ENCODE measurements around the gene CLEC16A.

The CLEC16A gene

GRCh38 chr16:11160676-11161115 lies 216.3 kb downstream of the CLEC16A start:
- DNase-seq (ENCODE audit: low read depth) = no peak

DNA sequence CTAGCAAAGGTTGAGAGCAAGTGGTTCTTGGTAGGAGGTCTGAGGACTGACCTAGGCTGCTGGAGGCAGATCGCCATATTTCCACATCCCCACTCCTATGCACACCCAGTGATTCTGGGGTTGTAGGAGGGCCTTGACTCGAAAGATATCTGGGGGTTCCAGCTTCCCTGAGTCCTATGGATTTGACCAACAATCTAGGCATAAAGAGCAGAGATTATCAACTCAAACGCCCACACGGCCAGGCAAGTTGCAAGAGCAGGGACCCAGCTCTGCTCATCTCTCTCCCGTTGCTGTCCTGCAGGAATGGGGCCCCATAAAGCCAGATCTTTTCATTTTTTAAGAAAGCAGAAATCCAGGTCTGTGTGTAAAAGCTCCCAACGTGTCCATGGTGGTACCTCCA lies 217.1 kb downstream of the CLEC16A start:
- DNase-seq (ENCODE audit: low read depth) = no peak

DNA sequence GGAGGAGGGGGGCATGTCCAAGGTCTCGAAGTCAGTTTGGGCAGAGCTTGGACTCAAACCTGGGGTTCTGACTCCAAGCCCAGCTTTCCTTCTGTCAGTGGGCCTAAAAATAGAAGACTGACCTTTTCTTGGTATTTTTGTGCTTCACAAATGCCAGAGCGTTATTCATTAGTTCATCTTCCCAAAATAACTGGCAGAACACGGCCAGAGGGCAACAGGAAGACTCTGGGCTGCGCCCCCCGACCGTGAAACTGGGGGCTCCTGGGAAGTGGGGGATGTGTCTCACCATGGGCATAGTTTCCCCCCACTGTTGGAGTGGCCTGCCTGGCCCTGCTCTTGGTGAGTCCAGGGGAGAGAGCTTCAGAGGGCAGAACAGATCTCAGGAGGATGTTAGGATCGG lies 217.6 kb downstream of the CLEC16A start:
- DNase-seq (ENCODE audit: low read depth) = no peak

DNA sequence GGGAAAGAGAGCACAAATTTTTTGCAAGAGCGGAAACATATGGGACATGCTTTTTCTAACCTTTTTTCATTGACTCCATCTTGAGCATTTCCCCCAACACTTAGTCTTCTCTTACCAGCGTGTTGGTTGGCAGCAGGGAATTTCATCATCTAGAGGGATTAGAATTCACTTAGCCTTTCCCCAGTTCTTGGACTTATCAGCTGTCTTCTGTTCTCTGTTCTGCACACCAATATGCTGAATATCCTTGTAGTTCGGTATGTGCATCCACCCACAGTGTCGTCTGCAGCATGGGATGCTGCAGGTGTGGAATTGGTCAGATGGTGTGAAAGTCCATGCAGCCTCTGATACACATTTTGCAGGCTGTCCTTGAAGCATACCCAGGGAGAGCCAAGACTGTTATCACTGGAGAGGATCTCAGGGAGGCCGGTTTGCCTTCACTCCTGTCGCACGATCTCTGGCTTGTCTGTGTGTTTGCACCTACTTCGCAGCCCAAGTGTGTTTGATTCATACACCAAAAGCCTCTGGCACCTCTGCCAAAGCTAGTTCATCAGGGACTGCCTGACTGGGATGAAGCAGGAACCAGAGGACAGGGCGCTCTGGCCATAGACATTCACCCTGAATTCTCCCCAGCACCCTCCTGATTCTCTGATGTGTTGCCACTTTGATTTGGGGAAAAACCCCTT lies 218.4 kb downstream of the CLEC16A start:
- DNase-seq (ENCODE audit: low read depth) = no peak

GRCh38 chr16:11163761-11164261 lies 219.4 kb downstream of the CLEC16A start:
- DNase-seq (ENCODE audit: low read depth) = no peak

- no peak for DNase-seq (ENCODE audit: low read depth)
These were observed 220.3 kb downstream of the CLEC16A start for GRCh38 chr16:11164482-11165270.

DNA sequence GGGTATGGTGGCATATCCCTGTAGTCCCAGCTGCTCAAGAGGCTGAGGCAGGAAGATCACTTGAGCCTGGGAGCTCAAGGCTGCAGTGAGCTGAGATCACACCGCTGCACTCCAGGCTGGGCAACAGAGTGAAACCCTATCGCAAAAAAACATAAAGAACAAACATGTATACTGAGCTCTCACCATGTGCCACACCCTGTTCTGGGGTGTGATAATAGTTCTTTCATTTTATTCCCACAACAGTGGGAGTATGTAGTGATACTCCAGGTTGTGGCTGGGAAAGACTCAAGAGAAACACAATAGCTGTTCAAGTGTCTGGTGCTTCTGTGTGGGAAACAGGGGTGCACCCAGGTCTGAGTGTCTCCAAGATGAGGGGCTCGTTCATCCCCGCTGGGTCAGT lies 221.0 kb downstream of the CLEC16A start:
- DNase-seq (ENCODE audit: low read depth) = no peak

GRCh38 chr16:11165894-11166665 lies 221.7 kb downstream of the CLEC16A start:
- DNase-seq (ENCODE audit: low read depth) = no peak

DNA sequence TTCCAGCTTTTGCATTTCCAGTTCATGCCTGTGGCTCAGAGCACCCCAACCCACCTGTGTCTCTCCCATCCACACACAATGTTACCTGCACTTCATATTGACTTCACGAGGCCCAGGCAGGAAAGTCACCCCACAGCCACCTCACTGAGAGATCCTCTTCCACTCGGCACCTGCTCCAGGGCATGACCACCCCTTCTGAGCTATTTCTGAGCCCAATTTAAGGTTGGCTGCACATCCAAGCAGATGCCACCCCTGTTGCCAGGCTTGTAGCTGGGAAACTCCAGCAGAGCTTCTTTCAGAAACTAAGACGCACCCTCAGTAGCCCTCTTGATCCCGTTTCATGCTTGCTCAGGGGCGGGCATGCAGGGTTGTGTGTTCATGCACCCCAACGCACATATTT lies 223.2 kb downstream of the CLEC16A start:
- DNase-seq (ENCODE audit: low read depth) = no peak

DNA sequence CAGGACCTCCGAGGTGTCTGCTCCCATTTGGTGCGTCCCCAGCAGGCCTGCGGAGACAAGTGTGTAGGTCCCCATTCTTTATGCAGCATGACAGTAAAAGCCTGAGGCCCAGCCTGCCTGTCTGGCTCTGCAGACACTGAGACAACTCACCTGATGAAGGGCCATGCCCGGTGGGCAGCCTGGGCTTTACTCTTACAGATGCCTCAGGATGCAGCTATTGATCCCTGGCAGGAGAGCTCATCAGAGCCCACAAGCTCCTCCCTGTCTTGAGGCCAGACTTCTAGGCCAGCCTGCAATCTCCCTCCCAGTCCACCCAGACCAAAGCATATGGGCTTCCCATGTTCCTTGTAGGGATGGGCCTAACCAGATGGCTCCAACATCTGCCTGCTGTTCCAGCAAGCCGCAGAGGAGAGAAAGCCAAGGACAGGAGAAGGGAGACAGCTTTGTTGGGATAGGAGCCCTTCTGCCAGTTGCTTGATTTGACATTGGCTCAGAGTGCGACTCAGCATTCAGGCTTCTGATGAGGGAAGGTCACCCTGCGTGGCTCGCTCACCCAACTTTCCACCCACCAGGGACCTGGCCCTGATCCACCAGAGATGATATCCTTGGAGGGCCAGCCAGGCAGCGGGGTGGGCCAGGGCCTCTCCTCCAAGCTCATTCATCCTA lies 224.2 kb downstream of the CLEC16A start:
- DNase-seq (ENCODE audit: low read depth) = no peak

- DNase-seq (ENCODE audit: low read depth) = no peak
These were observed 225.3 kb downstream of the CLEC16A start for GRCh38 chr16:11169641-11170040.

DNA sequence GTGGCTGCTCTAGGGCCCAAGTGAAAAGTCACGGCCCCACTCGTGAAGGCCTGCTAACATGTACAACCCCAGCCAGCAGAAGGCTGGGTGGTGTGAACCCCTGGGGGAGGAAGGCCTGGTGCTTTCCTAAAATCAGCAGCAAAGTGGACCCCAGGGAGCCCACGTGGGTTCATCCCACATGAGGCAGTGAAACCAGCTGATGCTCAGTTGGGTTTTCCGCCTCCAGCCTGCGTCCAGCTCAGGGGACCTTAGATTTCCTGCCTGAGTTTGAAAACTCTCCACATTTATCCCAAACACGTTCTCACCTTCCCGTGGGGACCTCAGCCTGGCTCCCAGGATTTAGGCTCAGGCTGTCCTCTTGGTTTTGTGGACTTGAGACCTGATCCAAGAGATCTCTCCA lies 225.8 kb downstream of the CLEC16A start:
- no peak for DNase-seq (ENCODE audit: low read depth)

DNA sequence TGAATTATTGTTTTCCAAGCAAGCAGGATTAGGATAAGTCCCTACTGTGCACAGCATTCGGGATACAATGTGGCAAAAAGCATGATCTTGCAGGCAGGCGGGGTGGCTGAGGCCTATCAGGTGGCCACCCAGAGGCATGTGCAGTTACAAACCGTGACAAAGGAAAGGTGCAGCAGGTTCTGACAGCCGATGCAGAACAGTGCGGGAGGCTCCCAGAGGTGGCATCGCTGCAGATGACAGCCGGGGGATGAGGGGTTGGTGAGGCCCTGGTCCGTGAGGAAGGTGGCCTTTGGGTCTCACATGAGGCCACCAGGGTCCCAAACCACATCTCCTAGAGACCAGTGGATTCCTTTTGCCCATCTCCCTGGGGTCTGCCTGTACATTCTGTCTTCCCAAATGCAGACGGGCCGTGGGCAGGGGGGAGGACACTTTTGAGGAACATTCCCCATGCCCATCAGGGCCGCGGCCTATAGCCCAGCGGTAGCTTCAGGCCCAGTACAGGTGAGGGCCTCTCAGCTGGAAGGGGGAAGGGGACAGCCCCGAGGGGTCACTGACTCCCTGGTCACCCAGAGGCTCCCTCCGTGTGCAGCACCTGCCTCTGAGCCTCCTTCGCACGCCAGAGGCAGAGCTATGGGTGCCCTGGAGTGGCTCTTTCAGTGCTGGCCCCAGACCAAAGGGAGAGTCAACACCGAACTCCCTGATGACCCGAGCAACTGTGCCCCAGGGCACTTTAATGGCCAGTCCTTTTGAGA lies 226.5 kb downstream of the CLEC16A start:
- DNase-seq (ENCODE audit: low read depth) = no peak

DNA sequence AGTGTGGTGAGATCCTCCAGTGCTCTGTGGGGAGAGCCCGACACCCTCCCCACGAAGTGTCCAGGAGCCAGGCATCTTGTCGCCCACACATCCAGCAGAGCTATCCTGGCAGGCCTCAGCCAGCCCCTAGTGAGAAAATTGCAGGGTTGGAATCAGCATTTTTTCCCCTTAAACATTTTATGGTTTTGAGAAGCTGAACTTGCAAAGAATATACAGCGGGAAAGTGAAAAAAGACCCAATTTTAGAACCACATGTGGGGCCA lies 227.0 kb downstream of the CLEC16A start:
- no peak for DNase-seq (ENCODE audit: low read depth)

- DNase-seq (ENCODE audit: low read depth) = no peak
These were observed 227.5 kb downstream of the CLEC16A start for GRCh38 chr16:11171757-11172299.

DNA sequence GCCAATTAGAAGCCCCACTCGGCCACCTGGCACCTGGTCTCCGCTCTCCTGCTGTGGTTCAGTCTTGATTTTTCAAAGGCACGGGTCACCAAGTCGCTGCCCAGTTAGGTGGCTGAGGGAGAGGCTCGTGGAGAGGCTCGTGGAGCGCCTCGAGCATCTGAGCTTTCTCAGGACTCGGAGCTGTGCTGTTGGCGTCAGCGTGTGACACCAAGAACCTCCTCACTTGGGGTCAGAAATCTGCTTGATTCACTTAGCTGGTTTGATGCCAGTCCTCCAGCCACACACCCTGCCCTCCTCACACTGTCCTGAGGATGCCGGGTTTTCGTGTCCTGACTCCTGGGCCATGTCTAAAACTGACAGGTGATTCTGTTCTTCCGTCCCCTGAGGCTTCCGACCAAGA lies 229.1 kb downstream of the CLEC16A start:
- no peak for DNase-seq (ENCODE audit: low read depth)

GRCh38 chr16:11174141-11174540 lies 229.8 kb downstream of the CLEC16A start:
- DNase-seq (ENCODE audit: low read depth) = no peak

GRCh38 chr16:11175106-11175786 lies 230.9 kb downstream of the CLEC16A start:
- no peak for DNase-seq (ENCODE audit: low read depth)

- no peak for DNase-seq (ENCODE audit: low read depth)
These were observed 231.5 kb downstream of the CLEC16A start for GRCh38 chr16:11175787-11176341.

DNA sequence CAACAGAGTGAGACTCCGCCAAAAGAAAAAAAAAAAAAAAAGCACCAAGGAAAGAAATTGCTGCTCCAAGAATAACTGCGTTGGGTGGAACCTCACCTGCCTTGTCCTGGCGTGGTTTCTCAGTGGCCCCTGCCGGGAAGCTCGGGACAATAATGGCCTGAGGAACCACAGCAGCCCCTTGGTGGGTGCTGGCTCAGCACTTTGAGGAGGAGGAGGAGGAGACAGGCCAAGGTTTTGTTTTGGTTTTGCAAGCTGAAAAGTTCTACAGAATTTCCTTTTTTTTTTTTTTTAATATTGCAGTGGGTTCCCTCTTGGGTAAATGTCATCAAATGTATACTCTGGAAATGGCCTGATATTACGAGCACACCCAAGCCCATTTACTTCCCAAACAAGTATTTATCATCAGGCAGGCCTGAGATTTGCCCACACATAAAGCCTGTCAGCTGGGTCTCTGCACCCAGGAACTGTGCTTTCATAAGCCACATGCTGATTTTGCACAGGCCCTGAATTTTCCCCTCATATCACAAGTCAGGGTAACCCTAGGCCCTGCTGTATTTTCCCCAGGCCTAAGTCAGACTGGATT lies 233.3 kb downstream of the CLEC16A start:
- no peak for DNase-seq (ENCODE audit: low read depth)

Measured in non-pigmented ciliary epithelial cell (primary cell).